NOMO-1 treated with DMSO at 0.1 percent for 48 hours (cell line): ENCODE results near the gene ACIN1.

ENCODE experiments used
- DNase-seq: peaks from one replicate; lab custom pipeline; 2025; ENCODE audit not compliant: unreplicated experiment; lab: John Stamatoyannopoulos, UW

ACIN1 gene

DNA sequence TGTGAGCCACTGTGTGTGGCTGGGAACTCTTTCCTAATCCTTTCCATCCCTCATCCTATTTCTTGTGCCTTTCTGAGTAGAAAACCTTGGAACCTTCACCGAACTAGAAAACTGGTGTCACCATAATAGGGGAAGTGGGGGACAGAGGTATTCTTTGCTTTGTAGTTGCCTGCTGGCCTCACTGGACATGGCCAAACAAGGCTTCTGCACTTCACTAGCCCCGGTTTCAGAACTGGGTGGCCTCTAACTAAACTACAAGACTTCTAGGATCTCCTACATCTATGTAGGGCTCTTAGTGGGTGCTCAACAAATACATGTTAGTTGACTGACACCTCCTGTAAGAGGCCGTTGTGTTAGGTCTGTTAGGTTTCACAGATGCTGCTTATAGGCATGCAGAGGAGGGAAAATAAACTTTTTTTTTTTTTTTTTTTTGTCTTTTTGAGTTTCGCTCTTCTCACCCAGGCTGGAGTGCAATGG is 10.4 kb upstream of the ACIN1 start:
- no peak for DNase-seq

DNA sequence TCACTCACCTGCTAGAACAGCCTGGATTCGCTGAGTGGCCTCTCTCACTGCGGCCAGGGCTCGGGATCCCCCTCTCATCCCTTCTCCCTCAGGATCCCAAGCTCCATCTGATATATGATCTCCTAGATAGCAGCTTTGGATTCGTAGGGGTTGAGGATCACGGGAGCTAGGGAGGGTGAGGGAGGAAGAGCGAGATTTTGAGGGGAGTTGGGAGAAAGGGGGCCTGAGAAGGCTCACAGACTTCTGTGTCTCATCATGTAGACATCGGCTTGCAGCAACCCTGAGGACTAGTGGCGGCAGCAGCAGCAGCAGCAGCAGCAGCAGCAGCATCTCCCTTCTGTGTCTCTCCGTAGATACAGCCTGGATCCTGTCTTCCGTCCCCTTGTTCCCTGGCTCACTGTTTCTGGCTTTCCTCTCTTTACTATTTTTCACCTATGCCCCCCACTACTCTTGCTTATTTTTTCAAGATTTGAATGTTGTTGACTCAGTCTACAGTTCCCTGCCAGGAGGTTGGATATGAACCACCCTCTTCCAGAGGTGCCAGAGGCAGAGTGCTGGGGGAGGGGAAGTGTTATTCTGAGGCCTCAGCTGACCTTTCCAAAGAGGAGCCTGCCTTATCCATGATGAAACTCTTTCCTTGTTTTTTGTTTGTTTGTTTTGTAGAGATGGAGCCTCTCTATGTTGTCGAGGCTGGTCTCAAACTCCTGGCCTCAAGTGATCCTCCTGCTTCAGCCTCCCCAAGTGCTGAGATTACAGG is 9.8 kb upstream of the ACIN1 start, which contains the start of gene CIROP:
Gene CIROP, minus strand, starts transcription at position 399 of the 757 bp plus-strand sequence. Its CDS starts 69 bp downstream, at position 330.
- DNase-seq = no peak

DNA sequence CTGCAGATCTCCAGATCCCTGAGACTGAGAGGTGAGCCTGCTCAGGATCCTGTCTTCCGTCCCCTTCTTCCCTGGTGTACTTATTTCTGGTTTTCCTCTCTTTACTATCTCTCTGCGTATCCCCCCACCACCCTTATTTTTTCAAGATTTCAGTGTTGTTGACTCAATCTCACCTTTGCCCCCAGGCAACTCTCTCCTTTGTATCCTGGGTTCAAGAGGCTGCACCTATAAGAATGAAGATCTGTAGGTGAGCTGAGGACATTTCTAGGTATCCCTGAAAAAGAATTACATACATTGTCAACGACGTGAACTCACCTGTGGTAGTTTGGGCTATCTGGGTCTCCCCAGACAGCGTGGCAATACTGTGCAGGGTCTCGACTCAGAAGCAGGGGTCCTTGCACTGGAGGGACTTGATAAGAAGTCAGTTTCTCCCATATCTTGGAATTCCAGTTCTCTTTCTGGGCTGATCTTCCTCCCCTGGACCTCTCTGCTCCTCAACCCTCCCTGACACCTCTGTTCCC is 9.2 kb upstream of the ACIN1 start:
- DNase-seq = no peak

DNA sequence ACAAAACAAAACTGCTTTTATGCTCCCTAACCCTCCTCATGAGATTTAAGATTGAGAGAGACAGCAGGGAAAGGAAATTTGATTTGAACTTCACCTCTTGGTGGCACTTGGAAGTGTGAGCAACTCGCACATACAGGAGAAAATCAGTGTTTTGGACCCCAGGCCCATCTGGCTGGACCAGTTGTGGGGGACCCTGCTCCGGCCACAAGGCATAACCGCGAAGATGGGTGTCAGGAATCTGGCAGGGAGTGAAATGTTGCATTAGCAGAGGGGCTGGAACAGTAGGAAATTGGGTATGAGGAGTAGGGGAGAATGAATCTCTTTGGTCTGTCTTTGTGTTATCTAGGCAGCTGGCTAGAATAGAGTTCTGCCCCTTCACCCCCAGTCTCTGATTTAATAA is 8.6 kb upstream of the ACIN1 start:
- DNase-seq = no peak

DNA sequence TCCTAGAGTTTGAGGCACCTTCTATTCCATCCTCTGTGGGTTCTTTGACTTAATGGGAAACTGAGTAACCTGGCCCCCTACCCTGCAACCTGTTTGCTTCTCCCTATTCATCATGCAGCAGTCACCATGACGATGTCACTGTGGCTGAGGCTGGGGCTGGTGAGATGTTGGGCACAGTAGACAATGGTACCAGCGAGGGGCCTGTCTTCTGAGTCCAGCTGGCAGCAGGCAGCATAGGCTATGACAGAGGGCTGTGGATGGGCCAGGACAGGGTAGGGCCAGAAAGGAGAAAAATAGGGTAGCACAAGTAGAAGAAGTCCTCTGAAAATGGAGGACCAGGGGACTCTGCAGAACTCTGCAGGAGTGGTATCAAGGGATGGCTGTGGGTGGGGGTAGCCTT is 7.9 kb upstream of the ACIN1 start:
- no peak for DNase-seq

DNA sequence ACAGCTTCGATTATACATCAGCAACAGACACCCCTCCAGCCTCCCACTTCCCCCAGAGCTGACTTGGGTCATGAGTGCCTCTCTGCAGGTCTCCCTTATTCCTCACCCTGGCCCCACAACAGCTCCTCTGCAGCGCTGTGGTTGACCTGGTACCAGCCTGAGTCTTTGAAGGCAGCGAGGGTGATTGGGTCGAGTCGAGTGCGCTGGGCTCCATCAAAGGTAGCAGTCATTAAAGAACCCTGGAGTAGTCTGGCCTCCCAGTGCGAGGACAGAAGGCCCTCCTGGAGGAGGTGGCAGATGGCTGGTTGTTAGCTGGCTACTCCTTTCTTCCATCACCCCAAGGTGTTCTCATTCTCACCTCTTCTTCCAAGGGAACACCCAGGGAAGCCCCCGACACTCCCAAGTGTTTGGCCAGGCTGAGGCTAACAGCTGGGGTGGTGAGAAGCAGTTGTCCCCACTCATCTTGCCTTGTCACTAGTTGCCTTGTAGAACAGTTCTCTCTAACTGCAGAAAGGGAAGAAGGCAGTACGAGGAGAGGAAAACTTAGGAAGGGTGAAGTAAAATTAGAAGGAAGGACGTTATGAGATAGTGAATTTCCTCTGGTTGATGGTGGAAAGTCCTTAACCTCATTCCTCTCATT is 7.2 kb upstream of the ACIN1 start:
- DNase-seq = no peak

DNA sequence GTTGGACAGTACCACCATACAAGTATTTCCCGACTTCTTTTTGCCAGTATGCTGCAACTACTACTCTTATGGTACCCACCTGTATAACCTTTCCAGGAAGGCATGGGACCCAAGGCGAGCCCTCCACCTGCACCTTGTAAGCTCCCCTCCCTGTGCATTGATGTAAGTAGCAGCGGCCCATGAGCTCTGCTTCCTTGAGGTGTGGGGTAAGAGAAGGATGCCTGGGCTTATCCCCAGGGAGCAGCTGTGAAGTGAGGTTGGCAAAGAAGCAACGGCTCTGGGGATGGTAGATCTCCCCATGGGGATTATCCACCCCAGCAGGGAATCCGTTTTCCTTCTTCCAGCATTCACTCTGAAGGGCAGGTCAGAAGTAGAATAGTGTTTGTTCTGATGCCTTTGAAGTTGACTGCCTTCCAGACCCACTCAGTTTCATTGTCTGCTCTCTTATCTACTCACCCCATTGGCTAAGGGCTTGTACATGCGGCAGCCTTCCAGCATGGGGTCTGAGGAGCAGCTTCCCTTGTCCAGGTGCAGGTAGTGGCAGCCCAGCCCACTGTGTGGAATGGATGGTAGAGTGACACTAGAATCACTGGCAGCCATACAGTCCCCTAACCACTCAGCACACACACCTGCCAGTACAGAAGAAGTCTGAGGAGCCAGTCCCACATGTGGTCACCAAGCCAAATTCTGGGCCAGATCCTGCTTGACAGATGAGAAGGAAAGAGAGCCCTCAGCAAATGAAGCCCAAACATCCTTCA is 6.5 kb upstream of the ACIN1 start:
- DNase-seq = no peak

DNA sequence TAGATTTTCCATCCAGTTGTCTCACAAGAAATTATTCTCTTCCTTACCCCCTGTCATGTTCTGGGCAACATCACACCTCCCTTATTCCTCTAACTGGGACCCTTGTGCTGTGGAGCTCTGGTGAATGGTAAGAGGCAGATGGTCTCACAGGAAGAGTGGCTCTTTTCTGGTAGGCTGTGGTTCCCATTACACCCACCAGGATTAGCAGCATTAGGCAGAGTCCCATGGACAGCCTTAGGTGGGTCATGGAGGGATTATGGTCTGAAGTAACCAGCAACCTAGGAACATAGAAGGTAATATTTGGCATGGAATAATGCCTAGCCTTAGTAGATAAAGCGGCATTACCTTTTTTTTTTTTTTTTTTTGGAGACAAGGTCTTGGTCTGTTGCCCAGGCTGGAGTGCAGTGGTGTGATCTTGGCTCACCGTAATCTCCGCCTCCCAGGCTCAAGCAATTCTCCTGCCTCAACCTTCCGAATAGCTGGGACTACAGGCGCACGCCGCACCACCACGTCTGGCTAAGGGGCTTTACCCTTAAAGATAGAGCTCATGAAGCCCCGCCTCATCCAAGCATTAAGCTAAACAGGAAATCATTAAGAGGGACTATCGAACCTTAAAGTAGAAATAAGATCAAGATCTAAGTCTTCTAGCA is 4.4 kb upstream of the ACIN1 start:
- no peak for DNase-seq

DNA sequence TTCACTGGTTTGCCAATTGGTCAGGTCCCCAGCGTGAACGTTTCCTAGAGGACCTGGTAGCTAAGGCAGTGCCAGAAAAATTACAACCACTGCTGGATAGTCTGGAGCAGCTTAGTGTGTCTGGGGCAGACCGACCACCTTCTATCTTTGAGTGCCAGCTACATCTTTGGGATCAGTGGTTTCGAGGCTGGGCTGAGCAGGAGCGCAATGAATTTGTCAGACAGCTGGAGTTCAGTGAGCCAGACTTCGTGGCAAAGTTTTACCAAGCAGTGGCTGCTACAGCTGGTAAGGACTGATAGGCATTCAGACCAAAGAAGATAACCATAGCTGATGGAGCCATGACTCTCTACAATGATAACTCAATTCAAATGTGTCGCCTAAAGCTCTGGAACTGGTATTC is 2.9 kb upstream of the ACIN1 start:
- DNase-seq = no peak

DNA sequence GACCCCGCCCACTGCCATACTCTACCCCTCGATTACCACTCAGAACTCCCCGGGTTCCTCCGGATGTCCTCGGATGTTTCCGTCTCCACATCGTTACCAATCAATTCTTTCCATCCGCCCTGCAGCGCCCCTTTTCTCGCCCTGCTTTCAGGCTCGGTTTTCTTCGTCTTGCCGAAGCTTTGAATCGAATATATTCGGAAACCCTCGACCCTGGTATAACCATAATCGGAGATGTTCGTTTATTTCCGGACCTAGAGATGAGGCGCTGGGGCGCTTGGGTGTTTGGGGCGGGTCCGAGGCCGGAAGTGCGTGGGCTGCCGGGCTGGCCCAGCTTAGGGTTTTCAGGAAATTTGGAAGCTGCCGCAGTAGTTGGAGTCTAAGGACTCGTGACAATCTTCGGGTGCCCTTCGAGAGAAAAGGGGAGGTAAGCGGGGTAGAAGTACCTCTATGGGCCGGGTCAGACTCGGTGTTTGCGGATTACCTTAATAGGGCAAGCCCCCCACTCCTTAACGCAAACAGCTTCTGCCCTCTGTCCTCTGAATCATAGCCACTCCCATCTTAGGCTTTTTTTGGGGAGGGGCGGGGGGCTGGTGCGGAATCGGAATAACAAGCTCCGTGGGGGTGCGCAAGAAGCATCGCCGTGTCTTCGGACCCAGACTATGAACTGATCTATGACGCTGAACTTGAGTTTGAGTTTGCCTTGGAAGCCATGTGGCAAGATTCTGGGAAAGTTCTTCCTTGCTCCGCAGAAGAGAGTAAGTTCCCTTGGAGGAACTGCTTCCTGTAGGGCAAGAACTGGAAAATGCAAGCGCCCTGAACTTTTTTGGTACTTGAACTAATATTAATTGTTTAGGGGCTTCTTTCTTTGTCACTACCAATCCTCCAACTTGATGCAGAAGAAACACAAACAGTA is 516 bp upstream of the ACIN1 start, which contains the start of gene C14orf119:
Gene C14orf119, plus strand, starts transcription at position 310 of the 913 bp plus-strand sequence. CDS start 2,154 bp downstream, outside the sequence.
- DNase-seq = no peak

DNA sequence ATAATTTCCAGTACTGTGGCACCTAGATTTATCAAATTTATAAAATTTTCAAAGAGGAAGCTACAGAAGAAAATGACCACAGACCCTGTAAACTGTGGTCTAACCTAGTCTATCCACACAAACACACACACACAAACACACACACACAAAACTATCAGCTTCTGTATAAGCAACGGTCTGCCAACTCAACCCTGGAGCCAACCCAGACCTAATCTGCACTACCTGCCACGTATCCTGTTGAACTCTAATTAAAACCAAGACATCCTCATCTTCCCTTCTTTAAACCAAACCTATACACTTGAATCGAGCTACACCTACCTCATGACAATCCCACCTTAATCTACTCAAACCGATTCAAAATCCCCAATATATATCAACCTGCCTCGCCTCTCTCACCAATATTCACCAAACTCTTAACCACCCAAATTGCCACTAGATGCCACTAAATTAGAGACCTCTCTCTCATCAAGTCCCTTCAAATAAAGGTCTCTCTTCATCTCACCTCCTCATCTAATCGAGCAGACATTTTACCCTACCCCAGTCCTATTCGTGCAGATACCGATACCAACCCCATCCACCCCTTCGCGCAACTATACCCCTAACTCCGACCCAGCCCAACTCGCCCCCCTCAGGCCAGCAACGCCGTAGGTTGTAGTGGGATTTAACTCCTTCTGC is 808 bp downstream of the ACIN1 start:
- no peak for DNase-seq

DNA sequence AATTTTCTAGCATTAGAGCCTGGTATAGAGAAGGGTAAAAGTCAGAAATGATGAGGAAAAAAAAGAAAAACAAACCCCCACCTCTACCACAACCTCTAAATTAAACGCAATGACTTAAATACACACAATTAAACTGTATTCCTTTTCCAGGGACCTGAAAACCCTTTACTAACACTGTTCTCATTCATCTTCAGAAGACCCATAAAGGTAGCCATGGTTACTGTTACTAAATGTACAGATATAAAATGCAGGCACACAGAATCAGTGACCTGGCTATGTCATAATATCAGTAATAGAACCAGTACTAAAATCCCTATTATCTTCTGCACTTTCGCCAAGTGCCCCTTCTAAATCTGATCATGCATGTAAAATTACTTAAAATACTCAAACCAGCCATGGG is 1.4 kb downstream of the ACIN1 start:
- DNase-seq = no peak

DNA sequence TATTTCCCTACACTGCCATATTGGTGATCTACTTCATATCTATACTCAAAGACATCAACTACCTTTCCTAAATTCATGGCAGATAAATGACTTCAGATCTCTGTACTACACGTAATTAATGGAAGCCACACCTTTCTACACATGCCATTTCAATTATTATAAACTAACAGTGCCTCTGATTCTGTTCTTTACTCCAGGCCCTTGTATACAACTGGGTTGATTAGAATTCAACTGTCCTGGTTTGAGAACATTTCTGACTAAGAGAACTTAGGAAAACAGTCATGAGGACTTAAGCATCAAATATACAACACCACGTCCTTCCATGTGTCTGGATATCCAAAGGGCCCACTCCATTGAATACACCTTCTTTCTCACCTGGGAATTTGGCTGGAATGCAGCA is 1.8 kb downstream of the ACIN1 start:
- DNase-seq = no peak

DNA sequence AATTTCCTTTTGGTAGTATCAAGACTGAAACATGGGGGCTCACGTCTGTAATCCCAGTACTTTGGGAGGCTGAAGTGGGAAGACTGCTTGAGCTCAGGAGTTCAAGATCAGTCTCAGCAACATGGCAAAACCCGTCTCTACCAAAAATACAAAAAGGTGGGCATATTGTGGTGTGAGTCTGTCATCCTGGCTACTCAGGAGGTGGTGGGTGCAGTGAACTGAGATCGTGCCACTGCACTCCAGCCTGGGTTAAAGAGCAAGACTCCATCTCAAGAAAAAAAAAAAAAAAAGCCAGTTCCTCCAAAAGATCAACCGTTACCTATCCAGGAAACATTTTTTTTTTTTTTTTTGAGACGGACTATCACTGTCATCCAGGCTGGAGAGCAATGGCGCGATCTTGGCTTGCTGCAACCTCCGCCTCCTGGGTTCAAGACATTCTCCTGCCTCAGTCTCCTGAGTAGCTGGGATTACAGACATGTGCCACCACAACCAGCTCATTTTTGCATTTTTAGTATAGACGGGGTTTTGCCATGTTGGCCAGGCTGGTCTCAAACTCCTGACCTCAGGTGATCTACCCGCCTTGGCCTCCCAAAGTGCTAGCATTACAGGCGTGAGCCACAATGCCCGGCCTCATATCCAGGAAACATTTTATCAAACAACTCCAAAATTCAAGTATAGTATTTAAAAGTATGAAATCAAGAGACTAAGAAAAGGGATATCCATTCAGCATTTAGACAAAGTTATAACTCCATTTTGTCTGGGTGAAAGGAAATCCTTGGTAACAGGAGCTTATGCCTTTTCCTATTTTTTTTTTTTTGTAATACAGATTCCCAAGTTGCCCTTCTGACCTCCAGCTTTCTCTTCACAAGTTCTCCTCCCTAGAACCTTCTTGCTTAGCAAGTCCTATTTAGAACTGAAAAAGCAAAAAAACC is 3.4 kb downstream of the ACIN1 start:
- no peak for DNase-seq

DNA sequence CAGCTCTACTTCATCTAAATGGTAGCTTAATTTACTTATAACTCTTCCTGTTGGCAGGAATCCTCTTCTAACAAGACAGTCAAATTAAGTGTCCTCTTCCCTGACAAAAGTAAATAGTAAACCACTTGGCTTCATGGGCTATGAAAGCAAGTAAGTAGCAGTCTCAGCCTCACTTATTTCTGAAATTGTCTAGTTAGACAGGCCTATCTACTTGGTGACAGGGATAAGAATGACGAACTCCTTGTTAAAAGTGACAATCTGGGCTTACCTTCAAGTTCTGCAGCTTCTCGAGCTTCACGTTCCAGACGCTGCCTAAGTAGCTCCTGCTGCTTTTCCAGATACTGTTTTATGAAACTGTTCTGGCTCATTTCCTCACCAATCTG is 4.7 kb downstream of the ACIN1 start:
- DNase-seq = no peak

DNA sequence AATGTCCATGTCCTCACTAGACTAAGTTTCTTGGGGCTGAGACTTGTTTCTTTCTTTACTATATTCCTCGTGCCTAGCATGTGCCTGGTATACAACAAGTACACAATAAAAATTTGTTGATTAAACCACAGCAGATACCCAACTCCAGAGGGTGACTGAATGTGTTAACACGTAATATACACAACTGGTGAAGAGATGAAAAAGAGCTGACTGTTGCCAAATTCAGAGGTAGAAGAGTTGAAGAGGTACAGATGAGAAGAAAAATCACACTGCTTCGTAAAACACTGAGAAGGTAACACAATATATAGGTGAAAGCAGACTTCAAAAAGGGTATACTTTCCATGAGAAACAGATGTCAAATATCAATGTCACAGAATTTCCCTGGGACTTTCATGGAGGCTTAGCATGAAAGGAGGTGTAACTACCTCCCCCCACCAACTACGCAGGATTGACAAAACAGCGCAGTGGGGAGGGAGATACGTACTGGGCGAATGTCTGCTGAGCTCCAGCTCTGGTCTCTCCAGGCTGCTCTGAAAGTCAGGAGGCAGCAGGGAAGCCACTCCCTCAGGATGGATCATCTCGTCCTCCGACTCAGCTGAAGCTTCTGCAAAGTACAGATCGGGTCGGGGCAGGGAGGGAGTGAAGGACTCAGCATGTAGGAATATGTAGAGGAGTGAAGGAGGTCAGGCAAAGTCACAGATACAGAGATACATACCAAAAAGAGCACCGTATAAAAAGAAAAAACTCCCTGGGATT is 5.3 kb downstream of the ACIN1 start:
- DNase-seq = no peak

DNA sequence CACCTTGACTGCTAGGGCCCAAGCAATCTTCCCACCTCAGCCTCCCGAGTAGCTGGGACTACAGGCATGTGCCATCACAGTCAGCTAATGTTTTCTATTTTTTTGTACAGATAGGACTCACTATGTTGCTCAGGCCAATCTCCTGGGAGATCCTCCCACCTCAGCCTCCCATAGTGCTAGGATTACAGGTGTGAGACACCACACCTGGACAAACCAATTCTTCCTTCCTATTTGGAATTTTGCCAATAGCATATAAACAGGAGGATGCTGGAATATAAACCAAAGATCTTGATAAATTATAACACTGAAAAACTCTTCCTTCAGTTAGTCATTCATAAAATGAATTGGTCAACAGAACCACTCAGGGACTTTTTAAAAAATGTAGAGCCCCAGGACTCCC is 8.4 kb downstream of the ACIN1 start:
- DNase-seq = no peak

DNA sequence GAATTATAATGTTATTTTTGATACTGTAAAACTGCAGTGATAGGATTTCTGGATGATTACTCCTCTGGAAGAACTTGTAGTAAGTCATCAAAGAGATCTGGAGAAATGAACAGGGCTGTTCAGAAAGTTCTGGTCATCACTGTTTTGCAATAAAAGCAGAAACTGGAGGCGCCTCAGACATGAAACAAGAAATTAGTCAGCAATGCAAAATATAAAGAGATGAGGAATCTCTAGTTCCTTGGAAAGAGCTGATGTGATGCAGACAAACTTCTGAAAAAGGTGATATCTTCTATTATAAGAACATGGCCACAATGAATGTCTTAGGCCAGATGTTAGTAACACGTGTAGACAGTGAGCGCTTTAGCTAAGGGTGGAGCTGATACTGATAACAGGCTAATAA is 9.5 kb downstream of the ACIN1 start:
- DNase-seq = no peak
